AG08395 (cell line): ENCODE measurements around the gene LCE3E.
"Not testable (repeated sequence)": the region's sequence is repeated elsewhere in the genome, so short reads cannot be mapped to it uniquely, and the experiment has no call there.

ENCODE experiments used
- DNase-seq: peaks from one replicate; pipeline ENCODE4 v3.0.0; 2012; ENCODE audit warnings: mixed read lengths, low spot score

The LCE3E gene, protein sequence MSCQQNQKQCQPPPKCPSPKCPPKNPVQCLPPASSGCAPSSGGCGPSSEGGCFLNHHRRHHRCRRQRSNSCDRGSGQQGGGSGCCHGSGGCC

DNA sequence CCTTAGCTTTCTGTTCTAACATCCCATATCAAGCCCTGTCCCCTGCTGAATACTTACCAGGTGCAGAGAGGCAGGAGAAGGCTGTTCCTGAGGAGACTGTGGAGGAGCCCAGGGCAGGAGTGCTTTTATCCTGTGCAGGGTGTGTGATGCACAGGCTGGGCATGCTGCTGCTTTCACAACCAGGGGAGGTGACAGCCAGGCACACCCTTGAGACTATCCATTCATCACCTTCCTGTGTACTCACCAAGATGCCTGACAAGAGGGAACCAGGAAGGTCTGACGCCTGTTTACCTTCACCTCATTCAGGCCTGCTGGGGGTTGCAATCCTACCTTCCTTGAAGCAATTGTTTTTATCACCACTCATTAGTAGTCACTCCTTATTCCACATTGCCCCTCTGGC is at the start of gene LCE3E:
TSS of gene LCE3E (minus strand) at position 100 of the 400 bp plus-strand sequence. CDS start 572 bp downstream, outside the sequence.
- no peak for DNase-seq

DNA sequence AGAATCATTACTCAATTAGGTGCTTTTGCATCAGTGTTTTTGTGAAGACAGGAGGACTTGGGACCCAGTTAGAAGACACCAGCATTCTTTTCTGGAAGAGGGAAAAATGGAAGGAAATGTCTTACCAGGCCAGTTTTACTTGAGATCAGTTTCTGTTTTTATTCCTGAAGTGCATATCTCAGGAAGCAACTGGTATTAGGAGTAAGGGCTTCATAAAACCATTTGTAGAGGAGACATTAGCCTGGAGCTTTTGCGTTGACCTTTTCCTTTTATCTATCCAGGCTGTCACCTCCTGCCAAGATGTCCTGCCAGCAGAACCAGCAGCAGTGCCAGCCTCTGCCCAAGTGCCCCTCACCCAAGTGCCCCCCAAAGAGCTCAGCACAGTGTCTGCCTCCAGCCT is 46.9 kb upstream of the LCE3E start, which contains the start of gene LCE3B:
TSS of gene LCE3B (plus strand) at position 301 of the 400 bp plus-strand sequence. CDS start at position 301, 0 bp downstream.
- DNase-seq = no peak

DNA sequence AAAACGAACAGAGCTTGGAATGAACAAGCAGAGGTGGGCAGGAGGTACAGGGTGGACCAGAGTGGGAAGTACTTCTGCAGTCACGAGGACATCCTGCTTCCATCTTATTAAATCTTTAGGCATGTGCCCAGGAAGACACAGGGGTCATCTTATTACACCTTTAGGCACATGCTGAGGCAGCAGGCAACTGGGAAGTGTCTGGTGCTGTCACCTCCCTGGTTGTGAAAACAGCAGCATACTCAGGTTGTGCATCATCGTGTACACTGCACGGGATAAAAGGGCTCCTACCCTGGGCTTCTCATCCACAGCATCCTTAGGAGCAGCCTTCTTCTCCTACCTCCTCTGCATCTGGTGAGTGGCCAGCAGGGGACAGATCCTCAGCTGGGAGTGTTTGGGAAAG is 33.4 kb upstream of the LCE3E start, which contains the start of gene LCE3C:
TSS of gene LCE3C (plus strand) at position 301 of the 400 bp plus-strand sequence. CDS start 498 bp downstream, outside the sequence.
- no peak for DNase-seq

DNA sequence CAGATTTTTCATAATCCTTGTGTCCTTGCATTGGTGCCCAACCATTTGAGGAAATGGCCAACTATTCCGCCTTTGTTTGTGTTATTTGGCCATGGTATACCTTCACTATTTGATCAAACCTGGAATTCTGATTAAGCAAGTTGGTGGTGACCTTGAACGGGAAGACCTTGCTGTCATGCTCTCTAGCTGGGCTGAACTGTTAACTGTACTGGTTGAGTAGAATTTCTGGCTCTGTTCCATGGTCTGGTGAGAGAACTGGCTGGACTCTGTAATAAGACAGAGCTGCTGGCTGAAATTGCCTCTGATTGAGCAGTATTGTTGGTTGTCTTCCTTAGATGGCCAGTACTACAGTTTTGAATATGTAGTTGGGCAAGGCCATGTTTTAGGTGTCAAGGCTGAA is 30.4 kb upstream of the LCE3E start:
- DNase-seq = no peak

DNA sequence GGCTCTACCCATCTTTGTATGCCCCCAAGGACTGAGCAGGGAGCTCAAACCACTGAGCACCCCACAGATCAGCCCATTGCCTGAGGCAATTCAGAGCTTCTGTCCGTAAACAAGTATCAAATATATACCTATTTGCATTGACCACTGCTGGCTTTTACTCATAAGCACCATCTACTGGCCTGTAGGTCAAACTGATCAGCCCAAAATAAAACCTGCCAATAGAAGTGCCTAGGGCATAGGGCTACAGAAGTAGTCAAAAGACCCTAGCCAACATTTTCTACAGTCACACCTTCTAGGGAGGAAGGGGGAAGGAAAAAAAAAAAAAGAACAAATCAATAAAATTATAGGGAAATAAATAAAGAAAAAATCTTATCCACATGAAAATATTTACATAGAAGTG is 19.0 kb upstream of the LCE3E start:
- DNase-seq = no peak

DNA sequence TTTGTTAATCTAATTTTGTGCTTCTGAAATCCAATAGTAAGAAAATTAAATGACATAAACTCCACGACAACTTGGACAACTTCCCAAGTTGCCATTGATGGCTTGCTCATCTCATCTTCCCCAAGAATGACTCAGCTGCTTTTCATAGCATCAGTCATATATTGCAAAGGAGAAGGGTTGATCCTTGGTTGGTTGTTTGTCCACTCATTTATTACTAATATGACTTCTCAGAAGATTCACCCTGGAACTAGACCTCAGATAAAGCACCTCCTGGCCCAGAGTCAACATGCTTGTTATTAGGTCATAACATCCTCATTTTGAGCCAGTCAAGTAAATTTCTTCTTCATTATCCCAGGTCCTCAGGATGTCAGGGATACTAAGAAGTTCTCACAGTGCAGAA is 16.1 kb upstream of the LCE3E start:
- DNase-seq = no peak

DNA sequence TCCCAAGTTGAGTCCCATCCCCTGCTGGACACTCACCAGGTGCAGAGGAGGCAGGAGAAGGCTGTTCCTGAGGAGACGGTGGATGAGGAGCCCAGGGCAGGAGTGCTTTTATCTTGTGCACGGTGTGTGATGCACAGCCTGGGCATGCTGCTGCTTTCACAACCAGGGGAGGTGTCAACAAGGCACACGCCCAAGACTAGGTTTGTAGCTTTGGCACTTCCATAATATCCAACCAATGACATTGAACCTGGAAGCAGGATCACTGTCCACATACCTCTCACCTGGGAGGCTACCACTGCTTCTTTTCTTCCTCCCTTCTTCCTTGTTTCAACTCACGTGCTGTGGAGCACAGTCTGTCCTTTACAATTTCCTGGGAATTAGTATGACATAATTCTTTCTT is 13.9 kb upstream of the LCE3E start, which contains the start of gene LCE3D:
TSS of gene LCE3D (minus strand) at position 84 of the 400 bp plus-strand sequence. CDS start 580 bp downstream, outside the sequence.
- DNase-seq = no peak

DNA sequence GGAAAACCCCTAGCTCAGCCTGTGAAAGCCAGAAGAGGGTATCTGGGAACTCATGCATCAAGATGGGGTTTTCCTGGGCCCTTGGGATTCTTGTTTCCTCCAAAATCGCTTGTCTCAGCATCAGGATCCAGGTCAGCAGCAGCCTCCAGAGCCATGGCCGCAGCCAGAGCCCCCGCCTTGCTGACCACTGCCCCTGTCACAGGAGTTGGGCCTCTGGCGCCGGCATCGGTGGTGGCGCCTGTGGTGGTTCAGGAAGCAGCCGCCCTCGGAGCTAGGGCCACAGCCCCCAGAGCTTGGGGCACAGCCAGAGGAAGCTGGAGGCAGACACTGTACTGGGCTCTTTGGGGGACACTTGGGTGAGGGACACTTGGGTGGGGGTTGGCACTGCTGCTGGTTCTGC is 12.9 kb upstream of the LCE3E start:
- not testable (repeated sequence) for DNase-seq

DNA sequence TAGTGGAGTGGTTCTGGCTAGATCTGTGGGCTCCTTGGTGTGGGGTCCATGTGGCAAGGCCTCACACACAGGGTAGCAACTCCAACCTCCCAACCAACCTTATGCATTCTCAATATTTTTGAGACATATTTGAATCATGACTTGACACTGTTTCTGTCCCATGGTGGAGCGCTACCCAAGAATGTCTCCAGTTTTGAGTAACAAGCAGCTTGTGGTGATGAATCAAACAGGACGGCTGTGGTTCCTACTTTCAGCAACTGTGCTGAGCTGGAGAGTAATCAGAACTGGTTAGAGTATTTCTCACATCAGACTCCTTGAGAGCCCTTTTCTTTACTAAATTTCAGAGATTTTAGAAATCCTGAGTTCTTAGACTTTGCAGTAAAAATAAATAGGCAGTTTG is 10.6 kb upstream of the LCE3E start:
- DNase-seq = no peak

DNA sequence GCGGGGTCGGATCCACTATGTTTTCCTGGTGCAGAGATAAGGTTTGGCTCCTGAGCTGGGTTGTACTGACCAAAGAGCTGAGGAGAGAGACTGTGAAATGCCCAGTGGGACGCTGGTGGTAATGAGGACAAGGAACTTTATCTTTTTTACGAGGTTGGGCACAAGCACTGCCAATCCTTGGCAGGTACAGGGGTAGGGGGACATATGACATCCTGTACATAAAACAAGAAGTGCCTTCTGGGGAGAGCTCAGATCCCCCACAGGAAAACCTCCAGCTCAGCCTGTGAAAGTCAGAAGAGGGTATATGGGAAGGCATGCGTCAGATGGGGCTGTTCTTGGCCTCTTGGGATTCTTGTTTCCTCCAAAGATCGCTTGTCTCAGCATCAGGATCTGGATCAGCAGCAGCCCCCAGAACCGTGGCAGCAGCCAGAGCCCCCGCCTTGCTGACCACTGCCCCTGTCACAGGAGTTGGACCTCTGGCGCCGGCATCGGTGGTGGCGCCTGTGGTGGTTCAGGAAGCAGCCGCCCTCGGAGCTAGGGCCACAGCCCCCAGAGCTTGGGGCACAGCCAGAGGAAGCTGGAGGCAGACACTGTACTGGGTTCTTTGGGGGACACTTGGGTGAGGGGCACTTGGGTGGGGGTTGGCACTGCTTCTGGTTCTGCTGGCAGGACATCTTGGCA is 905 bp downstream of the LCE3E start:
- no peak for DNase-seq

DNA sequence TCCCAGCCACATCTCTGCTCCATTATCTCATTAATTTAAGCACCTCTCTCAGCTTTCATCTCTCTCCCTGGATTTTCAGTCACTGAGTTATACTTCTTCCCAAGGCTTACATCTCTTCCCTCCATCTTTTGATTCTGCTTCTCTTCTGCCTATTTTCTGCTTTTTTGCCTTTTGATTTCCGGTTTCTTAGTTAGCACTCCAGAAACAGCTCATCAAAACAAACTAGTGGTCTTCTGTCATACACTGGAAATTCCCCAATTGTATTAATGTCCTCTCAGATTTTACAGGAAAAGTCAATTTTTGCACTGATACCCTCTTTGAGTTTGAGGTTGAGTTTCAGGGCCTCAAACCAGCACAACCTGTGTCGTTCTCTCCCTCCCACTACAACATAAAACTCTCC is 1.5 kb downstream of the LCE3E start:
- no peak for DNase-seq

DNA sequence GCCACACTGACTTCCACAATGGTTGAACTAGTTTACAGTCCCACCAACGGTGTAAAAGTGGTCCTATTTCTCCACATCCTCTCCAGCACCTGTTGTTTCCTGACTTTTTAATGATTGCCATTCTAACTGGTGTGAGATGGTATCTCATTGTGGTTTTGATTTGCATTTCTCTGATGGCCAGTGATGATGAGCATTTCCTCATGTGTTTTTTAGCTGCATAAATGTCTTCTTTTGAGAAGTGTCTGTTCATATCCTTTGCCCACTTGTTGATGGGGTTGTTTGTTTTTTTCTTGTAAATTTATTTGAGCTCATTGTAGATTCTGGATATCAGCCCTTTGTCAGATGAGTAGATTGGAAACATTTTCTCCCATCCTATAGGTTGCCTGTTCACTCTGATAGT is 18.2 kb downstream of the LCE3E start:
- not testable (repeated sequence) for DNase-seq

DNA sequence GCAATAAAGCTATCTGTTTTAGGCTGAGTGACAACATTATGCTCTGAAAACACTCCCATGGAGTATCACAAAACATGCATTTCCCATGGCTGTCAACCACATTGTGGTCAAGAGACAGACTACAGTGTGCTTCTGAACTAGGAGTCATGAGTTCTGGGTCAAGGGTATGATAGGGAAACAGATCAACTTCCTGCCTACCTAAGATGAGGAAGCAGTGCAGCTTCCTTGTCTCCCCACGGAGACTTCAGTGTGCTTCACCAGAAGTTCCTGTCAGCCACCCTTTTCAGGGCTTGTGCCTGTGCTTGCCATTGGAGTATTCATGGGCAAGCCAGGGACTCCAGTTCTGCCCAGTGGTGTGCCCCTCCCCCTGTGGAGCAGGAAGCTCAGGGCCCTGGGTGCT is 19.9 kb downstream of the LCE3E start:
- no peak for DNase-seq

DNA sequence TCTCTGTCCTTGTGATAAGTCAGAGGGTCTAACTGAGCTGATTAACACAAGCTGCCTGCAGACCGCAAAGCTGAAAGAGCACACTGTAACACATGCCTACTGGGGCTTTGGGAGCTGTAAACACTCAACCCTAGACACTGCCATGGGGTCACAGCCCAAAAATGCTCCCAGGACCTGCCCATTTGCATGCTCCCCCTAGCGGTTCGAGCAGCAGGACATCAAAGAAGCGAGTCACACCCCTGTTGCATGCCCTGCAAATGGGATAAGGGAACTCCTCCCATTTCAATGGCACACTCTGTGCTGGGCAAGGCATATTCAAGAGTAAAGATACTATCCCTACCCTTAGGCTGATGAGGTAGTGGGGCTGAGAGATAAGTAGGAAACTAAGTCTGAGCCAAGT is 22.8 kb downstream of the LCE3E start:
- no peak for DNase-seq

DNA sequence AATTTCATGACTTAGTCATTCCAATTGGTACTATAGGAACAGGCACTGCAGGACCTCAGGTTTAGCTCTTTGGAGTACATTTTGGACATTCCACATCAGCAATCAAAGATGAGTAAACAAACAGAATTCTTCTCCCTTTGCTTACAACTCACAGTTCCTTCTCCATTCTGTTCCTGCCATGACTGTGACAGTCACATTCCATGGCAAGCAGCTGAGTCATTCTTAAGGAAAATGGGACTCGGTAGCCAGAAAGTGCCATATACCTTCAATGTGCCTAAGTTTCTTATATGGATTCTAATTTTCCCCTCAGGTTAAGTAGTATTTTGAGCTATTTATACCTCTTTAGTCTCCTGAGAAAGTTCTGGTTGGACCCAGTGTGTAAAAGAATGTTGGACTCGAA is 26.7 kb downstream of the LCE3E start:
- no peak for DNase-seq

DNA sequence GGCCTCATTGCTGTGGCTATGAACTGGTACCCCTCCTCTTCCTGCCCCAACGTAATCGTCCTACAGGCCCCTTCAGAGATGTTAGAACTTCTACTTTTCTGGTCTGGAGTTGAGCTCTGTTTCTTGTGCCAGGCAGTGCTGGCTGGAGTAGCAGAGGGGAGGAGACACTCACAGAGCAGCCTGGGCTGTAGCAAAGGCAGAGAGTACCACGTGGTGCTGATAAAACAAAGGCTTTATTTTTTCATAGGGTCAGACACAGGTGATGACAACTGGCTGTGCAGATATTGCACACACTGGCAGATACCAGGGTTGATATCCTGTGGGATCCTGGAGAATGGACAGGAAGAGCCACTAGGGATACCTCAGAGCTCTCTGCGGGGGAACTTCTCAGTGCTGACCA is 29.1 kb downstream of the LCE3E start:
- DNase-seq = no peak

DNA sequence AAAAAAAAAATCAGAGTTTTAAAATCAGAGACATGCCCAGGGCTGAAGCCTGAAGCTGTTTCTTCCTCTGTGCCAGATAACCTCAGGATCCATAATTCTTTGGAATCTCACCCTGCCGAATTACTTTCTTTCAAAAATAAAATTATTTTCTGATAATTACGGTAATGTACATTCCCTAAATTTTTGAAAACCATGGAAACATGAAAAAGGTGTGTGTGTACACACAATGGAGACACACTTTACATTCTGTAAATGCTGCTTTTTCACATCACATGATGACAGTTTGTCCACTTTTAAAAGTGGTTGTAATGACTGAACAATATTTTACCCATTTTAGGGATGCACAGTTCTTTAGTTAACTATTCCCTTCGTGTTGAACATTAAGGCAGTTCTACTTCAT is 30.8 kb downstream of the LCE3E start:
- no peak for DNase-seq

DNA sequence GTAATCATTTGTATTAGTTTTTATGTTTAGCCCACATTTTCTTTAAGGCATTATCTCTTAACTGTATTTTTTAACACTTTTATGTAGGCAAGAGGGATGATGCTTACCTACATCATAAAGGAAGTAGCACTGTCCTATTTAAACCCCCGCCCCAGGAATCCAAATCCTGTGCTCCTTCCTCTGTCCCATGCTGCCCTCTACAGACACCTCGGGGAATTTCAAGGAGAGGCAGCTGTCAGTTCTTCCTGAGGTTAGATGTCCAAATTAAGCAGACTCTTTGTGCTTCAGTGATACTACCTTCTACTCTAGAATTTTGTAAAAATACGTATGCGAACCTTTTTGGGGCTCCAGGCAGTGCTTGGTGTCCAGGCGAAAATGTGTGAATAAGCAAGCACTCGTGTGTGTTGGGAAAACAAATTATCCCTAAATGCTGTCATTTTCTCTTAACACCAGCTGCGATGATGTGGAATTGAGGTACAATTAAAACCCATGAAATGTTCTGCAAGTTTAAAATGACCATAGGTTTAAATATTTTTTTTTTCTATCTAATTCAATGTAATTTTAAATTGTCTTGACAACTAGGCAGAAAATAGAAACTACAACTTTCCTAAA is 33.1 kb downstream of the LCE3E start:
- peak; percentile 13 for DNase-seq

DNA sequence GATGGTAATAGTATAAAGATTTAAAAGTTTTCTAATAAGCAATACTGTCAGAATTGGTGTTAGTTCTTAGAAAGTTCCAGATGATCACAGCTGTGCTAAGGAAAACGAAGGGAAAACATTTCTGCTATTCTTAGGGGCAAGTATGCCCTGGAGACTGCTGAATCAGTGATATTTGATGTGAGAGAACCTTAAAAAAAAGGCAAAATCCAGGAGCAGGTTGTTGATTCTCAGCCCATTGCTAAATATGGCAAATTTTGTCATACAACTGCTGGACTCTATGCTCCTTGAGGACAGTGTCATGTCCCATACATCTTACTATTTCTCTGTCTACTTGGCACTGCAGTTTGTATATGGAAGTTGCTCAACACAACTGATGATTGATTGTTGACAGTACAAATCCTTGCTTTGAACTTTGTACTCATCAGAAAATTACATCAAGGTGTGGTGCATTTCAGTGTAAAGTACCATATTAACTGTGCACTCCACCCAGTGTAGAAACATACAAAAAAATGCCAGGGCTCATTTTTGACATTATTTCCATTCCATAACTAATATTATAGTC is 41.4 kb downstream of the LCE3E start:
- no peak for DNase-seq

DNA sequence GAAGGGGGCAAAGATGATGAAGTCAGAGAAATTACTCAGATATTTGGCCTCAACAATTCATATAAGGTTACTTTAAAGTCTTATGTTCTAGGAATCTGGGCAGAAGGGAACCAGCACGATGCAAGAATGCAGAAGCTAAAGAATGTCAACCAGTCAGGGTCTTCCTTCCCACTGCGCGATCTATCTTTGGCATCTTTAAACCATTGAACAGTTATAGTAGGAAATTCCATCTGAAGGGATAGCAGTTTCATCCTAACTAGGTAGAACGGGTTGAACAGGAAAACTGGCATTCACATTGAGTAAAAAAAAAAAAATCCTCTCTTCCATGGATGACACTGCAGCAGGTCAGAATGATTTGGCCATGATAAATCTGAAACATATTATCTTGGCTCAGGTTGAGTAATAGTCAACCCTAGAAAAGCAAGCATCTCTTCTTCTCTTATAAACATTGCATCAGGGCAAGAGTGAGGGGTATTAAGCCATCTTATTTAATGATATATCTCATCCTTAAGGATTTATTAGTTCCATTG is 46.0 kb downstream of the LCE3E start:
- DNase-seq = no peak

DNA sequence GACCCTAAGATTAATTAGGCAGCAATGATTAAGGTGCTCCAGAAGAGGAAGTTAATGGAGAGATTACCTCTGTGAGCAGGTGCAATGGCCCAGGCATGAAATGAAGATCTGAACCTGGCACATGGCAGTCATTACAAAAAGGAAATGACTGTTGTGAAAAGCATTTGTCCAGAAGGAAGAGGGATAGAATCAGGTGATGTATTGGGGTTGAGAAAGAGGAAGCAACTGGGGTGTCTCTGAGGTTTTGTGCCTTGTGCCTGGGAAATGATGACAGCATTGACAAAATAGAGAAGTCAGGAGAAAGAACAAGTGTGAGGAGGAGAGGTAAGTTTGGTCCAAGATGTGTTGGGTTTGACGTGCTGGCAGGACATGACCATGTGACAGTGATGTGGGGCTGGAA is 46.7 kb downstream of the LCE3E start:
- DNase-seq = no peak

DNA sequence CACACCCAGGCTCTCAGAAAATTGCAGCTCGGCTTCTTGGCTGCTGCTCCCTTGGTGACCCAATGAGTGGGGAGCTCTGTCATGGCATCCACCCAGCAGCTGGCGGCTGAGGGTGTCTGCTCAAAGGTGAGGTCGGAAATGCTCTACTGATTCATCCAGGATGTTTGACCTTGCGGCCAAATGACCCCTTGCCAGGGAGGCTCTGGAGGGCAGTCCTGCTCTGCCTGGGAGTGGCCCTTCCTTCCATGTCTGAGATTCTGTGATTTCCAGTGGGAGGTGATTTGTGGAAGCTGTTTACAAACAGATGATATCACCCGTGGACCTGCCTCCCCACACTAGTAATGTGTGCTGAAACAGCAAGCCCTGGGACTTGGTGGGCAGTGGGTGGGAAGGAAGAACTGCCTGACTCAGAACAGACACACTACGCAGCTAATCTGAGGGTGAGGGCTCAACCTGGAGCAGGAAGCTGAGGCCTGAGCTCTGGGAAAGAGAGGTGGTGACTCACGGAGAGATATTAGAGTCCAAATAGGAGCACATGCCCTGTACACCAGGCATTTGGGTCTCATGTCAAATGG is 49.3 kb downstream of the LCE3E start:
- no peak for DNase-seq
